Measurements from ENCODE around the gene MAST3. TPM values are rescaled to one million over a fixed set of nuclear protein-coding genes. Genes with fewer than 3 reads are reported as not detected.
A peak's percentile ranks its signal among the peaks of the same experiment; 100 is the strongest.

The MAST3 gene
- polyA plus RNA-seq, 1 donor from 2014 or later: 2.3 TPM

GRCh38 chr19:18112989-18113478, 15.5 kb downstream of the MAST3 start:
- Histone ChIP-seq H3K27me3 (ENCODE audit: insufficient read depth, low read depth, low read length) (peaks cover 21% of the 10 kb centered on the region), H3K9ac (ENCODE audit: low read length) (no peak overlapping the region), H3K79me2 (replicated peaks; ENCODE audit: insufficient read depth, low read length) (no peaks in the 10 kb centered on the region), H3K27ac (ENCODE audit: low read length) (no peak overlapping the region), H3K4me2 (ENCODE audit: low read length) (no peak overlapping the region), H4K20me1 (ENCODE audit: insufficient read depth) (no peaks in the 10 kb centered on the region), H3K9me3 (ENCODE audit: low read length) (no peaks in the 10 kb centered on the region), H3K36me3 (ENCODE audit: insufficient read depth, low read length) (no peaks in the 10 kb centered on the region), H3F3A (ENCODE audit: insufficient read depth, low read length, poor library complexity, severe bottlenecking) (no peaks in the 10 kb centered on the region), H3K4me3 (ENCODE audit: low read length) (no peak overlapping the region), H3K9me2 (ENCODE audit: insufficient read depth, low read length) (no peaks in the 10 kb centered on the region), H2AFZ (ENCODE audit: low read depth, low read length) (no peak overlapping the region)
- TF ChIP-seq MXI1 (conservative IDR thresholded peaks at IDR 0.05; ENCODE audit: poor library complexity, severe bottlenecking) (no peak), POLR2AphosphoS5 (IDR thresholded peaks at IDR 0.05) (no peak), EP300 (conservative IDR thresholded peaks at IDR 0.05; ENCODE audit: poor library complexity, severe bottlenecking) (no peak), TAF1 (IDR thresholded peaks at IDR 0.05; ENCODE audit: low read depth) (no peak), SMC3 (conservative IDR thresholded peaks at IDR 0.05; ENCODE audit: poor library complexity) (peak; percentile 83), RAD21 (conservative IDR thresholded peaks at IDR 0.05) (peak; percentile 81)
- TF ChIP-seq, protein P1, sequence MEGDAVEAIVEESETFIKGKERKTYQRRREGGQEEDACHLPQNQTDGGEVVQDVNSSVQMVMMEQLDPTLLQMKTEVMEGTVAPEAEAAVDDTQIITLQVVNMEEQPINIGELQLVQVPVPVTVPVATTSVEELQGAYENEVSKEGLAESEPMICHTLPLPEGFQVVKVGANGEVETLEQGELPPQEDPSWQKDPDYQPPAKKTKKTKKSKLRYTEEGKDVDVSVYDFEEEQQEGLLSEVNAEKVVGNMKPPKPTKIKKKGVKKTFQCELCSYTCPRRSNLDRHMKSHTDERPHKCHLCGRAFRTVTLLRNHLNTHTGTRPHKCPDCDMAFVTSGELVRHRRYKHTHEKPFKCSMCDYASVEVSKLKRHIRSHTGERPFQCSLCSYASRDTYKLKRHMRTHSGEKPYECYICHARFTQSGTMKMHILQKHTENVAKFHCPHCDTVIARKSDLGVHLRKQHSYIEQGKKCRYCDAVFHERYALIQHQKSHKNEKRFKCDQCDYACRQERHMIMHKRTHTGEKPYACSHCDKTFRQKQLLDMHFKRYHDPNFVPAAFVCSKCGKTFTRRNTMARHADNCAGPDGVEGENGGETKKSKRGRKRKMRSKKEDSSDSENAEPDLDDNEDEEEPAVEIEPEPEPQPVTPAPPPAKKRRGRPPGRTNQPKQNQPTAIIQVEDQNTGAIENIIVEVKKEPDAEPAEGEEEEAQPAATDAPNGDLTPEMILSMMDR (IDR thresholded peaks at IDR 0.05; ENCODE audit: poor library complexity, severe bottlenecking): peak; percentile 86

DNA sequence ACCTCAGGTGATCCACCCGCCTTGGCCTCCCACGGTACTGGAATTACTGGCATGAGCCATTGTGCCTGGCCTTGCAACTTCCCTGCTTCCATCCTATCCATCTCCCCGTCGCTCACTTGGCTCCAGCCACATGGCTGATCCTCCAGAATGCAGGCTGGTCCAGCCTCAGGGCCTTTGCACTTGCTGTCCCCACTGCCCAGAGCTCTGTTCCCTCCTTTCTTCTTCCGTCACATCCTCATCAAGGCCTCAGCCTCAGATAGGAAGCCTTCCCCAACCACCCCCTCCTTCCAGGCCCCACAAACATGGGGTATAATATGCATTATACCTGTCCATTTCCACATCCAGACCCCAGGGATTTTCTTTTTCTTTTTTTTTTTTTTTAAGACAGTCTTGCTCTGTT, 16.2 kb downstream of the MAST3 start:
- H3K9me2 ChIP-seq (ENCODE audit: insufficient read depth, low read length): no peaks in the 10 kb centered on the region
- H3K36me3 ChIP-seq (ENCODE audit: insufficient read depth, low read length): no peaks in the 10 kb centered on the region
- no peak overlapping the region for H3K4me2 ChIP-seq (ENCODE audit: low read length)
- H3K9me3 ChIP-seq (ENCODE audit: low read length): no peaks in the 10 kb centered on the region
- peaks cover 19% of the 10 kb centered on the region for H3K27me3 ChIP-seq (ENCODE audit: insufficient read depth, low read depth, low read length)
- H3K79me2 ChIP-seq (replicated peaks; ENCODE audit: insufficient read depth, low read length): peaks cover 6% of the 10 kb centered on the region
- TF ChIP-seq POLR2AphosphoS5 (IDR thresholded peaks at IDR 0.05) (no peak), TAF1 (IDR thresholded peaks at IDR 0.05; ENCODE audit: low read depth) (no peak), MXI1 (conservative IDR thresholded peaks at IDR 0.05; ENCODE audit: poor library complexity, severe bottlenecking) (no peak), EP300 (conservative IDR thresholded peaks at IDR 0.05; ENCODE audit: poor library complexity, severe bottlenecking) (no peak), EZH2 (IDR thresholded peaks at IDR 0.05; ENCODE audit: borderline replicate concordance, insufficient read depth, low read length, poor library complexity, severe bottlenecking) (no peak), SMC3 (conservative IDR thresholded peaks at IDR 0.05; ENCODE audit: poor library complexity) (no peak), RAD21 (conservative IDR thresholded peaks at IDR 0.05) (no peak)
- TF ChIP-seq, protein P1 (IDR thresholded peaks at IDR 0.05; ENCODE audit: poor library complexity, severe bottlenecking): no peak
- TF ChIP-seq, protein P2, sequence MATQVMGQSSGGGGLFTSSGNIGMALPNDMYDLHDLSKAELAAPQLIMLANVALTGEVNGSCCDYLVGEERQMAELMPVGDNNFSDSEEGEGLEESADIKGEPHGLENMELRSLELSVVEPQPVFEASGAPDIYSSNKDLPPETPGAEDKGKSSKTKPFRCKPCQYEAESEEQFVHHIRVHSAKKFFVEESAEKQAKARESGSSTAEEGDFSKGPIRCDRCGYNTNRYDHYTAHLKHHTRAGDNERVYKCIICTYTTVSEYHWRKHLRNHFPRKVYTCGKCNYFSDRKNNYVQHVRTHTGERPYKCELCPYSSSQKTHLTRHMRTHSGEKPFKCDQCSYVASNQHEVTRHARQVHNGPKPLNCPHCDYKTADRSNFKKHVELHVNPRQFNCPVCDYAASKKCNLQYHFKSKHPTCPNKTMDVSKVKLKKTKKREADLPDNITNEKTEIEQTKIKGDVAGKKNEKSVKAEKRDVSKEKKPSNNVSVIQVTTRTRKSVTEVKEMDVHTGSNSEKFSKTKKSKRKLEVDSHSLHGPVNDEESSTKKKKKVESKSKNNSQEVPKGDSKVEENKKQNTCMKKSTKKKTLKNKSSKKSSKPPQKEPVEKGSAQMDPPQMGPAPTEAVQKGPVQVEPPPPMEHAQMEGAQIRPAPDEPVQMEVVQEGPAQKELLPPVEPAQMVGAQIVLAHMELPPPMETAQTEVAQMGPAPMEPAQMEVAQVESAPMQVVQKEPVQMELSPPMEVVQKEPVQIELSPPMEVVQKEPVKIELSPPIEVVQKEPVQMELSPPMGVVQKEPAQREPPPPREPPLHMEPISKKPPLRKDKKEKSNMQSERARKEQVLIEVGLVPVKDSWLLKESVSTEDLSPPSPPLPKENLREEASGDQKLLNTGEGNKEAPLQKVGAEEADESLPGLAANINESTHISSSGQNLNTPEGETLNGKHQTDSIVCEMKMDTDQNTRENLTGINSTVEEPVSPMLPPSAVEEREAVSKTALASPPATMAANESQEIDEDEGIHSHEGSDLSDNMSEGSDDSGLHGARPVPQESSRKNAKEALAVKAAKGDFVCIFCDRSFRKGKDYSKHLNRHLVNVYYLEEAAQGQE (IDR thresholded peaks at IDR 0.05; ENCODE audit: borderline replicate concordance): no peak
- H3K27ac ChIP-seq (ENCODE audit: low read length): no peak overlapping the region
- no peaks in the 10 kb centered on the region for H3F3A ChIP-seq (ENCODE audit: insufficient read depth, low read length, poor library complexity, severe bottlenecking)
- H3K4me3 ChIP-seq (ENCODE audit: low read length): no peak overlapping the region
- no peaks in the 10 kb centered on the region for H4K20me1 ChIP-seq (ENCODE audit: insufficient read depth)
- no peak overlapping the region for H3K9ac ChIP-seq (ENCODE audit: low read length)
- H2AFZ ChIP-seq (ENCODE audit: low read depth, low read length): no peak overlapping the region
